Esophagus muscularis mucosa (tissue), 4 donors: ENCODE measurements around the gene ORAI3. TPM values are rescaled to one million over a fixed set of nuclear protein-coding genes. Genes with fewer than 3 reads are reported as not detected.

Source experiments
- DNase-seq: peaks from one replicate; pipeline ENCODE4 v3.0.0-alpha.2; 2017; ENCODE audit errors: extremely low spot score
- H3K27ac ChIP-seq, 4 donors: fragments of 200-600 bp; sonication (generic); replicated peaks in 1 of 4; 1 replicate in 3 of 4; 2 replicates in 1 of 4; pipeline ENCODE4 v1.5.1; 2016 to 2019; ENCODE audit warnings: mild to moderate bottlenecking in 1 of 4
- H3K27me3 ChIP-seq, 4 donors: fragments of 200-600 bp; sonication (generic); one replicate each; pipeline versions ENCODE4 v1.5.1 to v1.6.0; 2016 to 2019
- H3K36me3 ChIP-seq, 4 donors: fragments of 200-600 bp; sonication (generic); one replicate each; pipeline ENCODE4 v1.5.1; 2016 to 2019
- H3K4me1 ChIP-seq, 4 donors: fragments of 200-600 bp; sonication (generic); one replicate each; pipeline ENCODE4 v1.5.1; 2016 to 2019
- H3K4me3 ChIP-seq, 4 donors: fragments of 200-600 bp; sonication (generic); 1 replicate in 2 of 4; 2 replicates in 2 of 4; pipeline ENCODE4 v1.5.1; 2016 to 2019; ENCODE audit warnings: mild to moderate bottlenecking in 4 of 4, moderate library complexity in 1 of 4
- H3K9me3 ChIP-seq, 4 donors: fragments of 200-600 bp; sonication (generic); 1 replicate in 3 of 4; 2 replicates in 1 of 4; pipeline ENCODE4 v1.5.1; 2016 to 2019
- EP300 ChIP-seq: sonication (generic); formaldehyde crosslinking; IDR thresholded peaks from one replicate; pipeline ENCODE4 v1.6.1; 2017; ENCODE audit warnings: antibody characterized with exemption
- POLR2A ChIP-seq: fragments of 450-650 bp; IDR thresholded peaks from one replicate; pipeline ENCODE4 v1.6.1; 2017; ENCODE audit warnings: antibody characterized with exemption, moderate library complexity, mild to moderate bottlenecking, low read depth
- POLR2AphosphoS5 ChIP-seq, 2 donors: sonication (generic); formaldehyde crosslinking; IDR thresholded peaks; one replicate each; pipeline ENCODE4 v1.6.1; 2017; ENCODE audit warnings: antibody characterized with exemption in 2 of 2
- WGBS: methylation state at CpG from one replicate; pipeline ENCODE4 v1.1.5; 2018; 5-methylcytosine and 5-hydroxymethylcytosine counted together
- intact Hi-C: fragments of 100-400 bp; cut with DNase I; formaldehyde crosslinking; loops from one replicate; pipeline ENCODE4 v1.15.1; 2023
- total RNA-seq, 4 donors: library from RNA; depleted of rRNA; stranded (reverse); fragments of >200 nt; gene quantifications; one replicate each; pipeline versions ENCODE4 v1.1.0 to v1.2.1, GENCODE V29; 2016
- TF ChIP-seq, protein P1 (sequence below), 3 experiments: fragments of 200-600 bp in 2 of 3; fragments of 450-650 bp in 1 of 3; sonication (generic) in 2 of 3; IDR thresholded peaks; one replicate each; pipeline ENCODE4 v1.5.1; 2017 to 2019; ENCODE audit warnings: antibody characterized with exemption in 3 of 3, mild to moderate bottlenecking in 2 of 3, moderate library complexity in 1 of 3

ORAI3 gene
- total RNA-seq, 4 donors from 2014 or later = 33.0 to 56.5 (median 45.8) TPM

DNA sequence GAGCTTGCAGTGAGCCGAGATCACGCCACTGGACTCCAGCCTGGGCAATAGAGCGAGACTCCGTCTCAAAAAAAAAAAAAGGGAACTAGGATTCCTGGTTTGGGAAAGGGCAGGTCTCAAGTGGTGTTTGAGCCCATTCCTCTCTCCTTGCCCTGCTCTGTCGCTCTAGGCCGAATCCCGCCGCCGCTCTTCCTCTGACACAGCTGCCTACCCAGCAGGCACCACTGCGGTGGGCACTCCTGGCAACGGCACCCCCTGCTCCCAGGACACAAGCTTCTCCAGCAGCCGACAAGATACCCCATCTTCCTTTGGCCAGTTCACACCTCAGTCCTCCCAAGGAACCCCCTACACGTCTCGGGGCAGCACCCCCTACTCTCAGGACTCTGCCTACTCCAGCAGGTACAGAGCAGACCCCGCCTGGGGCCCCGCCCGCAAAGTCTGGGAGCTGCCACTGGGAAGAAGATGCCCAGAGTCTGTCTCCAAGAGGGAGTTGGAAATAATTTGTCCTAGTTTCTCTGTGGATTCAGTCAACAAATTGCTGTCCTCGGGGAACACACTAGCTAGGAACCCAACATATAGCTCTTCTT lies 15.2 kb downstream of the ORAI3 start:
- 92% methylated on average over 18 of the region's 18 CpGs for WGBS
- DNase-seq = no peak
- H3K36me3 ChIP-seq = peaks cover 81 to 100% (median 98%) of the 10 kb centered on the region in 4 donors
- H3K4me1 ChIP-seq = peaks cover 5 to 18% (median 8%) of the 10 kb centered on the region in 4 donors
- no peaks in the 10 kb centered on the region for H3K9me3 ChIP-seq
- H3K27me3 ChIP-seq = no peaks in the 10 kb centered on the region
- H3K4me3 ChIP-seq = no peak overlapping the region
- TF ChIP-seq POLR2AphosphoS5 (IDR thresholded peaks at IDR 0.05) = no peak
- TF ChIP-seq, protein P1, sequence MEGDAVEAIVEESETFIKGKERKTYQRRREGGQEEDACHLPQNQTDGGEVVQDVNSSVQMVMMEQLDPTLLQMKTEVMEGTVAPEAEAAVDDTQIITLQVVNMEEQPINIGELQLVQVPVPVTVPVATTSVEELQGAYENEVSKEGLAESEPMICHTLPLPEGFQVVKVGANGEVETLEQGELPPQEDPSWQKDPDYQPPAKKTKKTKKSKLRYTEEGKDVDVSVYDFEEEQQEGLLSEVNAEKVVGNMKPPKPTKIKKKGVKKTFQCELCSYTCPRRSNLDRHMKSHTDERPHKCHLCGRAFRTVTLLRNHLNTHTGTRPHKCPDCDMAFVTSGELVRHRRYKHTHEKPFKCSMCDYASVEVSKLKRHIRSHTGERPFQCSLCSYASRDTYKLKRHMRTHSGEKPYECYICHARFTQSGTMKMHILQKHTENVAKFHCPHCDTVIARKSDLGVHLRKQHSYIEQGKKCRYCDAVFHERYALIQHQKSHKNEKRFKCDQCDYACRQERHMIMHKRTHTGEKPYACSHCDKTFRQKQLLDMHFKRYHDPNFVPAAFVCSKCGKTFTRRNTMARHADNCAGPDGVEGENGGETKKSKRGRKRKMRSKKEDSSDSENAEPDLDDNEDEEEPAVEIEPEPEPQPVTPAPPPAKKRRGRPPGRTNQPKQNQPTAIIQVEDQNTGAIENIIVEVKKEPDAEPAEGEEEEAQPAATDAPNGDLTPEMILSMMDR (IDR thresholded peaks at IDR 0.05) = no peak
- no peak for TF ChIP-seq POLR2A
- TF ChIP-seq EP300 = no peak
- intact Hi-C loops = loop anchor here (10.0 kb wide), 1 partner anchor 741 kb away; no protein-coding TSS in a partner anchor
- H3K27ac ChIP-seq = no peak overlapping the region

DNA sequence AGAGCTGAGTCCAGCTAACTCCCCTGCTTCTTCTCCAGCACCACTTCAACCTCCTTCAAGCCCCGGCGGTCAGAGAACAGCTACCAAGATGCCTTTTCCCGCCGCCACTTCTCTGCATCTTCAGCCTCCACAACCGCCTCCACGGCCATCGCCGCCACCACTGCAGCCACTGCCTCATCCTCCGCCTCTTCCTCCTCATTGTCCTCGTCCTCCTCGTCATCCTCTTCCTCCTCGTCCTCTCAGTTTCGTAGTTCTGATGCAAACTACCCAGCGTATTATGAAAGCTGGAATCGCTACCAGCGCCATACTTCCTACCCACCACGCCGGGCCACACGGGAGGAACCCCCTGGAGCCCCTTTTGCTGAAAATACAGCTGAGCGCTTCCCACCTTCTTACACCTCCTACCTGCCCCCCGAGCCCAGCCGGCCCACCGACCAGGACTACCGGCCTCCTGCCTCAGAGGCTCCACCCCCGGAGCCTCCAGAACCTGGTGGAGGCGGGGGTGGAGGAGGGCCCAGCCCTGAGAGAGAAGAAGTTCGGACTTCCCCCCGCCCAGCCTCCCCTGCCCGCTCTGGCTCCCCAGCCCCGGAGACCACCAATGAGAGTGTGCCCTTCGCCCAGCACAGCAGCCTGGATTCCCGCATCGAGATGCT lies 15.8 kb downstream of the ORAI3 start:
- Histone ChIP-seq H3K4me1 (peaks cover 0 to 11% (median 2%) of the 10 kb centered on the region in 4 donors), H3K9me3 (no peaks in the 10 kb centered on the region), H3K27ac (no peak overlapping the region), H3K4me3 (no peak overlapping the region), H3K27me3 (no peaks in the 10 kb centered on the region), H3K36me3 (peaks cover 88 to 100% (median 99%) of the 10 kb centered on the region in 4 donors)
- WGBS = 88% methylated on average over 33 of the region's 33 CpGs
- no peak for DNase-seq
- TF ChIP-seq EP300 (no peak), POLR2A (no peak), POLR2AphosphoS5 (IDR thresholded peaks at IDR 0.05) (no peak)
- TF ChIP-seq, protein P1 (IDR thresholded peaks at IDR 0.05) = no peak
- intact Hi-C loops = loop anchor here (10.0 kb wide), 1 partner anchor 740 kb away; no protein-coding TSS in a partner anchor

DNA sequence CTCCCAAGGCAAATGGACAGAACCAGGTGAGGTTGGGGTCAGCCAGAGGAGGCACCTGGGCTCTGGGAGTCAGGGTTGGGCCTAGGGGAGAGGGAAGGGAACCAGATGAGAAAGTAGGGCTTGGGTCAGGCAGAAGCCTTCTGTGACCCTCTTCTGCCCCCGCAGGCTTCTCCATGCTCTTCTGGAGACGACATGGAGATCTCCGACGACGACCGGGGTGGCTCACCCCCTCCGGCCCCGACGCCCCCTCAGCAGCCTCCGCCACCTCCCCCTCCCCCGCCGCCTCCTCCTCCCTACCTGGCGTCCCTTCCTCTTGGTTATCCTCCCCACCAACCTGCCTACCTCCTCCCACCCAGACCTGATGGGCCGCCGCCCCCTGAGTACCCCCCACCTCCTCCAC lies 16.6 kb downstream of the ORAI3 start:
- no peaks in the 10 kb centered on the region for H3K9me3 ChIP-seq
- H3K27ac ChIP-seq = no peak overlapping the region
- intact Hi-C loops = loop anchor here (10.0 kb wide), 1 partner anchor 739 kb away; no protein-coding TSS in a partner anchor
- no peak for DNase-seq
- peaks cover 0 to 5% (median 0%) of the 10 kb centered on the region in 4 donors for H3K4me1 ChIP-seq
- H3K27me3 ChIP-seq = no peaks in the 10 kb centered on the region
- TF ChIP-seq POLR2AphosphoS5 (IDR thresholded peaks at IDR 0.05) (no peak), POLR2A (no peak), EP300 (no peak)
- TF ChIP-seq, protein P1 (IDR thresholded peaks at IDR 0.05) = no peak
- 87% methylated on average over 15 of the region's 15 CpGs for WGBS
- no peak overlapping the region for H3K4me3 ChIP-seq
- peaks cover 84 to 100% (median 99%) of the 10 kb centered on the region in 4 donors for H3K36me3 ChIP-seq

DNA sequence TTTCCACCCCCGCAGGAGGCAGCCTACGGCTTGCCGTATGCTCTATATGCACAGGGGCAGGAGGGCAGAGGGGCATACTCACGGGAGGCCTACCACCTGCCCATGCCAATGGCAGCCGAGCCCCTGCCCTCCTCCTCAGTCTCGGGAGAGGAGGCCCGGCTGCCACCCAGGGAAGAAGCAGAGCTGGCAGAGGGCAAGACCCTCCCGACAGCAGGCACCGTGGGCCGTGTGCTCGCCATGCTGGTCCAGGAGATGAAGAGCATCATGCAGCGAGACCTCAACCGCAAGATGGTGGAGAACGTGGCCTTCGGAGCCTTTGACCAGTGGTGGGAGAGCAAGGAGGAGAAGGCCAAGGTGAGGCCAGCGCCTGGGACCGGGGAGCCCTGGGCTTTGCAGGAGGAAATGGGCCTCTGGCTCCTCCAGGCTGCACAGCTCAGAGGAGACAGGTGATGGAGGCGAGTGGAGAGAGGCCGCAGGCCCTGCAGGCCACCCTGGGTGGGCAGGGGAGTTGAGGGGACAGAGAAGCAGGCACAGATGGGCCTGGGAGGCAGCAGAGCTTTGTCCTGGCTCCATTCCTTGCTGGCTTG lies 17.3 kb downstream of the ORAI3 start:
- Histone ChIP-seq H3K4me3 (no peak overlapping the region), H3K36me3 (peaks cover 86 to 100% (median 100%) of the 10 kb centered on the region in 4 donors), H3K27me3 (no peaks in the 10 kb centered on the region), H3K27ac (no peak overlapping the region), H3K4me1 (peaks cover 0 to 5% (median 0%) of the 10 kb centered on the region in 4 donors), H3K9me3 (no peaks in the 10 kb centered on the region)
- 92% methylated on average over 14 of the region's 19 CpGs for WGBS
- intact Hi-C loops = loop anchor here (10.0 kb wide), 1 partner anchor 739 kb away; no protein-coding TSS in a partner anchor
- TF ChIP-seq, protein P1 (IDR thresholded peaks at IDR 0.05) = no peak
- TF ChIP-seq EP300 (no peak), POLR2AphosphoS5 (IDR thresholded peaks at IDR 0.05) (no peak), POLR2A (no peak)
- DNase-seq = no peak
